Upper lobe of left lung (tissue), 6 donors: Measurements from ENCODE around the gene CASS4. TPM values are rescaled to one million over a fixed set of nuclear protein-coding genes. Genes with fewer than 3 reads are reported as not detected.
A peak's percentile ranks its signal among the peaks of the same experiment; 100 is the strongest.
"Not testable (repeated sequence)": the region's sequence is repeated elsewhere in the genome, so short reads cannot be mapped to it uniquely, and the experiment has no call there.

Experiments used
- ATAC-seq, 2 donors: fragments of 200-7000 bp; cut with Tn5 transposase; one replicate each; pipeline ENCODE4 v1.9.1; 2022; ENCODE audit warnings: mild to moderate bottlenecking in 2 of 2, moderate library complexity in 2 of 2; ENCODE audit not compliant: low FRiP score in 2 of 2
- DNase-seq, 2 donors: peaks; one replicate each; pipeline ENCODE4 v3.0.0-alpha.2; 2019 to 2020
- H3K27ac ChIP-seq, 4 donors: fragments of 200-600 bp; sonication (generic); one replicate each; pipeline ENCODE4 v1.5.1; 2016 to 2019
- H3K27me3 ChIP-seq, 4 donors: fragments of 200-600 bp; sonication (generic); one replicate each; pipeline ENCODE4 v1.5.1; 2017 to 2019
- H3K36me3 ChIP-seq, 4 donors: fragments of 200-600 bp; sonication (generic); one replicate each; pipeline ENCODE4 v1.5.1; 2016 to 2019
- H3K4me1 ChIP-seq, 4 donors: fragments of 200-600 bp; sonication (generic); one replicate each; pipeline ENCODE4 v1.5.1; 2018 to 2019
- H3K4me3 ChIP-seq, 4 donors: fragments of 200-600 bp; sonication (generic); one replicate each; pipeline ENCODE4 v1.5.1; 2017 to 2019; ENCODE audit warnings: mild to moderate bottlenecking in 2 of 4, moderate library complexity in 1 of 4
- H3K9me3 ChIP-seq, 4 donors: fragments of 200-600 bp; sonication (generic); one replicate each; pipeline ENCODE4 v1.5.1; 2018 to 2019
- EP300 ChIP-seq, 4 donors: sonication (generic); formaldehyde crosslinking; IDR thresholded peaks; one replicate each; pipeline ENCODE4 v1.5.1; 2017; ENCODE audit warnings: antibody characterized with exemption in 4 of 4, control low read depth in 2 of 4
- POLR2A ChIP-seq, 4 donors: fragments of 450-650 bp; IDR thresholded peaks; one replicate each; pipeline ENCODE4 v1.5.1; 2016 to 2017; ENCODE audit warnings: antibody characterized with exemption in 4 of 4, mild to moderate bottlenecking in 2 of 4
- POLR2AphosphoS5 ChIP-seq, 2 donors: sonication (generic); formaldehyde crosslinking; IDR thresholded peaks; one replicate each; pipeline ENCODE4 v1.5.1; 2017; ENCODE audit warnings: antibody characterized with exemption in 2 of 2
- WGBS, 2 donors: methylation state at CpG; one replicate each; pipeline ENCODE4 v1.1.5; 2017 to 2018; 5-methylcytosine and 5-hydroxymethylcytosine counted together
- total RNA-seq, 6 donors: library from RNA; depleted of rRNA in 4 of 6; stranded (reverse); fragments of >200 nt in 4 of 6; gene quantifications; one replicate each; pipeline versions ENCODE4 v1.1.0 to v1.2.1, GENCODE V29; 2016 to 2021
- TF ChIP-seq, protein P1 (sequence below), 6 experiments: fragments of 450-650 bp in 4 of 6; fragments of 200-600 bp in 2 of 6; sonication (generic) in 2 of 6; IDR thresholded peaks; one replicate each; pipeline ENCODE4 v1.5.1; 2016 to 2019; ENCODE audit warnings: antibody characterized with exemption in 6 of 6
- donor health status: DM: no; HTN: no; CAD: no; lungs with moderate emphysema.
- donor health status: DM: no; HTN: yes; CAD: no; lungs with severe emphysema.

Gene CASS4
- total RNA-seq, 6 donors from 2014 or later = 13.4 to 31.4 (median 19.5) TPM

DNA sequence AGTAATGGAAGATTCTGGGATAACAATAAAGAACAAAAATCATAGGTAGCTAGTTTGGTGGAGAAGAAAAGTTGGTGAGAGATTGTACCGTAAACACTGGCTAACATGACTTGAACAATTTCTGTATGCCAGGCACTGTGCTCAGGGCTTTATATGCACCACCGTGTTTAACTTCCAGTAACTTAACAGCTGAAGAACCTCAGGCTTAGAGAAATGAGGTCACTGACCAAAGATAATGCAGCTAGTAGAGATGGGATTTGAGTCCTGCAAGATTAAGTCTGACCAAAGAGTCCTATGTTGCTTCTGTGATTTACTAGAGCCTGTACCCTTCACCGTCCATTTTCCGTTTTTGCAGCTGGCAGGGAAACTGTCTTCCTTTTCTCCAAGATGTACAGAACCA lies 16.9 kb upstream of the CASS4 start:
- no peak overlapping the region for H3K4me3 ChIP-seq
- no peaks in the 10 kb centered on the region for H3K9me3 ChIP-seq
- DNase-seq (no peak), ATAC-seq (no peak)
- 84 to 87% methylated on average over 4 of the region's 4 CpGs for WGBS, 2 donors
- no peak for TF ChIP-seq POLR2A (IDR thresholded peaks at IDR 0.05)
- TF ChIP-seq POLR2AphosphoS5 (IDR thresholded peaks at IDR 0.05) = no peak
- TF ChIP-seq, protein P1, sequence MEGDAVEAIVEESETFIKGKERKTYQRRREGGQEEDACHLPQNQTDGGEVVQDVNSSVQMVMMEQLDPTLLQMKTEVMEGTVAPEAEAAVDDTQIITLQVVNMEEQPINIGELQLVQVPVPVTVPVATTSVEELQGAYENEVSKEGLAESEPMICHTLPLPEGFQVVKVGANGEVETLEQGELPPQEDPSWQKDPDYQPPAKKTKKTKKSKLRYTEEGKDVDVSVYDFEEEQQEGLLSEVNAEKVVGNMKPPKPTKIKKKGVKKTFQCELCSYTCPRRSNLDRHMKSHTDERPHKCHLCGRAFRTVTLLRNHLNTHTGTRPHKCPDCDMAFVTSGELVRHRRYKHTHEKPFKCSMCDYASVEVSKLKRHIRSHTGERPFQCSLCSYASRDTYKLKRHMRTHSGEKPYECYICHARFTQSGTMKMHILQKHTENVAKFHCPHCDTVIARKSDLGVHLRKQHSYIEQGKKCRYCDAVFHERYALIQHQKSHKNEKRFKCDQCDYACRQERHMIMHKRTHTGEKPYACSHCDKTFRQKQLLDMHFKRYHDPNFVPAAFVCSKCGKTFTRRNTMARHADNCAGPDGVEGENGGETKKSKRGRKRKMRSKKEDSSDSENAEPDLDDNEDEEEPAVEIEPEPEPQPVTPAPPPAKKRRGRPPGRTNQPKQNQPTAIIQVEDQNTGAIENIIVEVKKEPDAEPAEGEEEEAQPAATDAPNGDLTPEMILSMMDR (IDR thresholded peaks at IDR 0.05) = no peak
- no peak for TF ChIP-seq EP300 (IDR thresholded peaks at IDR 0.05)
- H3K4me1 ChIP-seq = peaks cover 21 to 42% (median 23%) of the 10 kb centered on the region in 4 donors
- H3K27me3 ChIP-seq = no peaks in the 10 kb centered on the region
- peaks cover 31 to 50% (median 38%) of the 10 kb centered on the region in 4 donors for H3K36me3 ChIP-seq
- no peak overlapping the region for H3K27ac ChIP-seq

DNA sequence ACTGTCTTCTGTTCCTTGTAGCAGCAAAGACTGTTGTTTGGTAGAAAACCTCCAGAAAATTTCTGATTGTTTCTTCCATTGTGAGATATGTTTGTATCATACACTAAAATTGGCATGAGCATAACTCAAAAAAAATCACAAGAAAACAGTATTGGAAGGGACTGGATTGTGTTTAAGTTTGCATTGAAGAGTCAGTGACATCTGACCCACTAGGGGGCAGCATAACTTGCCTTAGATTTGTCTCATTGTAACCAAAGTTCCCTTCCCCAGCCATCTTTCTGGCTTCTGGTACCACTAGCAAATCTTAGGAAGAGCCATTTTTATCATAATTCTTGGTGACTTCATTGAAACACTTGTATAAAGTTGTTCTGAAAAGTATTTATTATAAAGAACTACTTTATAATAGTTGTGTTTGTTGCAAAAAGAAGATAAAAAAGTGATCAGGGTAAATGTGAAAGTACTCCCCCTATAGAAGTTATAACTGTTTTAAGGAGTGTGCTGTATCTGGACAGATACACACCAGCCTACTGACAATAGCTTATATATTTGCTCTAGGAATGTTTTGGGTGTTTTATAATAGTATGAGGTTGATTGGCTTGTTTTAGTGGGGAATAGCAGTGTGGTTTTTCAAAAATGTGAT lies 11.9 kb upstream of the CASS4 start:
- TF ChIP-seq POLR2A (IDR thresholded peaks at IDR 0.05) = no peak
- TF ChIP-seq, protein P1 (IDR thresholded peaks at IDR 0.05) = peak; percentile 60 to 76 (median 66)
- TF ChIP-seq EP300 (IDR thresholded peaks at IDR 0.05) = no peak
- DNase-seq (no peak), ATAC-seq (peak; percentile 49 to 78)
- H3K4me1 ChIP-seq = peaks cover 0 to 14% (median 3%) of the 10 kb centered on the region in 4 donors
- no peak overlapping the region for H3K4me3 ChIP-seq
- no peaks in the 10 kb centered on the region for H3K27me3 ChIP-seq
- peaks cover 48 to 96% (median 62%) of the 10 kb centered on the region in 4 donors for H3K36me3 ChIP-seq
- H3K9me3 ChIP-seq = no peaks in the 10 kb centered on the region
- peak overlapping the region in 1 of 4 donors; percentile 23 for H3K27ac ChIP-seq

DNA sequence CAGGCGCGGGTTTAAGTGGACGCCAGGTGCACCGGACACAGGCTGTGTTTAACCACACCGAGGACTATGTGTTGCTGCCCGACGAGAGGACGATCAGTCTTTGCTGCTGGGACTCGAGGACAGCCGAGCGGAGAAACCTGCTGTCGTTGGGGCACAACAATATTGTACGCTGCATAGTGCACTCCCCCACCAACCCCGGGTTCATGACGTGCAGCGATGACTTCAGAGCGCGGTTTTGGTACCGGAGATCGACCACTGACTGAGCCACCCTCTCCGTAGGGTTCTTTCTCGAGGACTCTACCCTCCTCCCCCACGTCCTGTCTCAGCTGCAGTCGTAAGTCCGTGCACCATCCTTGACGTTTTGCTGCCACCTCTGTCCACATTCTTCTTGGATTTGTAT lies 8.6 kb upstream of the CASS4 start:
- Histone ChIP-seq H3K9me3 (no peaks in the 10 kb centered on the region), H3K36me3 (peaks cover 35 to 92% (median 55%) of the 10 kb centered on the region in 4 donors), H3K4me3 (no peak overlapping the region), H3K27ac (no peak overlapping the region), H3K4me1 (peaks cover 0 to 14% (median 3%) of the 10 kb centered on the region in 4 donors), H3K27me3 (no peaks in the 10 kb centered on the region)
- no peak for DNase-seq
- TF ChIP-seq EP300 (IDR thresholded peaks at IDR 0.05) (no peak), POLR2AphosphoS5 (IDR thresholded peaks at IDR 0.05) (no peak), POLR2A (IDR thresholded peaks at IDR 0.05) (no peak)
- TF ChIP-seq, protein P1 (IDR thresholded peaks at IDR 0.05) = no peak
- WGBS, 2 donors = 89 to 94% methylated on average over 22 to 26 of the region's 26 CpGs
- no peak for ATAC-seq

DNA sequence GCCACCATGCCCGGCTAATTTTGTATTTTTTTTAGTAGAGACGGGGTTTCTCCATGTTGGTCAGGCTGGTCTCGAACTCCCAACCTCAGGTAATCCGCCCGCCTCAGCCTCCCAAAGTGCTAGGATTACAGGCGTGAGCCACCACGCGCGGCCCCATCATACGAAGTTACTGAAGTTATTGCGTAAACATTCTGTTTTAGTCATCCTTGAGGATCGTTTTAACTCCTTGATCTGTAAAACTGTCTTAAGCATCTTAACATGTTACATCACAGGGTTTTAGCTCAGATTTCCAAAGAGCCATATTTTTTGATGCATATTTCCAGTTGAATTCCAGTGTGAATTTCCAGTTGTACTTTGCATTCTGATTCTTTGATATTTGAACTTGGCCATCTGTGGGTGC lies 6.7 kb upstream of the CASS4 start:
- WGBS, 2 donors = 86 to 90% methylated on average over 12 of the region's 12 CpGs
- H3K9me3 ChIP-seq, DNase-seq, H3K4me3 ChIP-seq, ATAC-seq, H3K27ac ChIP-seq, H3K27me3 ChIP-seq: not testable (repeated sequence)
- Histone ChIP-seq H3K4me1 (peaks cover 4 to 13% (median 6%) of the 10 kb centered on the region in 4 donors), H3K36me3 (peaks cover 29 to 77% (median 42%) of the 10 kb centered on the region in 4 donors)

DNA sequence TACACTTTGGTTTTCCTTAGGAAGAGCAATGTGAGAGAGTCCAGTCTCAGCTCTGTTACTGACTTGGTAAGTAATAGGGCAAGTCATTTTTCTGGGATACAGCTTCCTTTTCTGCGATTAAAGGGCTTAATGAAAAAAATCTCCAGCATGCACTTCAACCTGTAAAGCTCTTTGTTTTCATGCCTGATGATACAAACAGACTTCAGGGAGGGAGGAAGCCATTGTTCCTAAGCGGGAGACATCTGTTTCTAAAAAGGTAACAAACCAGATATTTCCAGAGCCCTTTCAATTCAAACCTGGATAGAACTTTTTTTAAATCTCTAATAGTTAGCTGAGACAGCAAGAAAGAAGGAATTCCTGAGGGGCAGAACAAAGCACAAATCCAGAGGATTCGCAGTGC lies 5.2 kb upstream of the CASS4 start:
- H3K27me3 ChIP-seq = no peaks in the 10 kb centered on the region
- H3K36me3 ChIP-seq = peaks cover 27 to 62% (median 34%) of the 10 kb centered on the region in 4 donors
- no peak overlapping the region for H3K4me3 ChIP-seq
- H3K27ac ChIP-seq = no peak overlapping the region
- no peaks in the 10 kb centered on the region for H3K9me3 ChIP-seq
- no peak for ATAC-seq
- peaks cover 10 to 23% (median 14%) of the 10 kb centered on the region in 4 donors for H3K4me1 ChIP-seq
- no peak for DNase-seq
- WGBS, 2 donors = 84 to 95% methylated on average over 3 of the region's 3 CpGs
- TF ChIP-seq, protein P1 (IDR thresholded peaks at IDR 0.05) = no peak
- no peak for TF ChIP-seq EP300 (IDR thresholded peaks at IDR 0.05)
- TF ChIP-seq POLR2A (IDR thresholded peaks at IDR 0.05) = no peak
- no peak for TF ChIP-seq POLR2AphosphoS5 (IDR thresholded peaks at IDR 0.05)
